ENCODE results near the gene PSMA6. TPM values are rescaled to one million over a fixed set of nuclear protein-coding genes. Genes with fewer than 3 reads are reported as not detected.
"Not testable (repeated sequence)": the region's sequence is repeated elsewhere in the genome, so short reads cannot be mapped to it uniquely, and the experiment has no call there.

PSMA6 gene
- total RNA-seq, 3 donors from 2014 or later, result 562 to 636 (median 595) TPM

- no peaks in the 10 kb centered on the region for H3K36me3 Mint-ChIP-seq (ENCODE audit: insufficient read depth)
- no peak for DNase-seq
- H3K9me3 Mint-ChIP-seq, result no peaks in the 10 kb centered on the region
- H3K4me3 Mint-ChIP-seq, result no peak overlapping the region
- no peak for ATAC-seq
- no peaks in the 10 kb centered on the region for H3K27me3 Mint-ChIP-seq (ENCODE audit: low read depth)
- peaks cover 19% of the 10 kb centered on the region for H3K4me1 Mint-ChIP-seq (ENCODE audit: low read depth)
Observed at GRCh38 chr14:35352274-35353233, 60.4 kb downstream of the PSMA6 start.

GRCh38 chr14:35353409-35354172 is 61.4 kb downstream of the PSMA6 start:
- no peak for DNase-seq
- Mint-ChIP-seq H3K36me3 (ENCODE audit: insufficient read depth) (no peaks in the 10 kb centered on the region), H3K4me1 (ENCODE audit: low read depth) (peaks cover 19% of the 10 kb centered on the region), H3K4me3 (no peak overlapping the region), H3K9me3 (no peaks in the 10 kb centered on the region), H3K27me3 (ENCODE audit: low read depth) (no peaks in the 10 kb centered on the region)
- no peak for ATAC-seq

GRCh38 chr14:35355235-35355634 is 63.1 kb downstream of the PSMA6 start:
- not testable (repeated sequence) for DNase-seq; ATAC-seq; H3K36me3 Mint-ChIP-seq (ENCODE audit: insufficient read depth); H3K4me3 Mint-ChIP-seq; H3K9me3 Mint-ChIP-seq; H3K27me3 Mint-ChIP-seq (ENCODE audit: low read depth)
- H3K4me1 Mint-ChIP-seq (ENCODE audit: low read depth), result peaks cover 19% of the 10 kb centered on the region

GRCh38 chr14:35355981-35356841 is 64.0 kb downstream of the PSMA6 start:
- no peaks in the 10 kb centered on the region for H3K36me3 Mint-ChIP-seq (ENCODE audit: insufficient read depth)
- H3K9me3 Mint-ChIP-seq, result no peaks in the 10 kb centered on the region
- DNase-seq, result no peak
- H3K27me3 Mint-ChIP-seq (ENCODE audit: low read depth), result no peaks in the 10 kb centered on the region
- no peak overlapping the region for H3K4me3 Mint-ChIP-seq
- peak; percentile 85 to 89 for ATAC-seq
- peaks cover 23% of the 10 kb centered on the region for H3K4me1 Mint-ChIP-seq (ENCODE audit: low read depth)

- H3K4me3 Mint-ChIP-seq; DNase-seq; ATAC-seq; H3K9me3 Mint-ChIP-seq; H3K36me3 Mint-ChIP-seq (ENCODE audit: insufficient read depth); H3K27me3 Mint-ChIP-seq (ENCODE audit: low read depth): not testable (repeated sequence)
- peaks cover 18% of the 10 kb centered on the region for H3K4me1 Mint-ChIP-seq (ENCODE audit: low read depth)
Observed at GRCh38 chr14:35359655-35360054, 67.5 kb downstream of the PSMA6 start.

- ATAC-seq (no peak), DNase-seq (no peak)
- Mint-ChIP-seq H3K36me3 (ENCODE audit: insufficient read depth) (no peaks in the 10 kb centered on the region), H3K4me3 (no peak overlapping the region), H3K9me3 (no peaks in the 10 kb centered on the region), H3K27me3 (ENCODE audit: low read depth) (no peaks in the 10 kb centered on the region), H3K4me1 (ENCODE audit: low read depth) (peaks cover 24% of the 10 kb centered on the region)
Observed at GRCh38 chr14:35361141-35361480, 68.9 kb downstream of the PSMA6 start.

GRCh38 chr14:35362450-35362849 is 70.3 kb downstream of the PSMA6 start:
- Mint-ChIP-seq H3K4me3 (no peak overlapping the region), H3K4me1 (ENCODE audit: low read depth) (peaks cover 26% of the 10 kb centered on the region), H3K36me3 (ENCODE audit: insufficient read depth) (no peaks in the 10 kb centered on the region), H3K27me3 (ENCODE audit: low read depth) (no peaks in the 10 kb centered on the region), H3K9me3 (no peaks in the 10 kb centered on the region)
- ATAC-seq (no peak), DNase-seq (no peak)

GRCh38 chr14:35362911-35363374 is 70.8 kb downstream of the PSMA6 start:
- Mint-ChIP-seq H3K4me3 (no peak overlapping the region), H3K36me3 (ENCODE audit: insufficient read depth) (no peaks in the 10 kb centered on the region), H3K4me1 (ENCODE audit: low read depth) (peaks cover 30% of the 10 kb centered on the region), H3K27me3 (ENCODE audit: low read depth) (no peaks in the 10 kb centered on the region), H3K9me3 (no peaks in the 10 kb centered on the region)
- no peak for DNase-seq
- no peak for ATAC-seq

- Mint-ChIP-seq H3K4me1 (ENCODE audit: low read depth) (peaks cover 38% of the 10 kb centered on the region), H3K27me3 (ENCODE audit: low read depth) (no peaks in the 10 kb centered on the region), H3K4me3 (peak overlapping the region; percentile 16), H3K36me3 (ENCODE audit: insufficient read depth) (no peaks in the 10 kb centered on the region), H3K9me3 (no peaks in the 10 kb centered on the region)
- ATAC-seq (peak; percentile 97 to 98), DNase-seq (peak; percentile 62)
Observed at GRCh38 chr14:35365130-35366055, 73.2 kb downstream of the PSMA6 start.

- H3K9me3 Mint-ChIP-seq, result peaks cover 1% of the 10 kb centered on the region
- H3K4me3 Mint-ChIP-seq, result no peak overlapping the region
- H3K27me3 Mint-ChIP-seq (ENCODE audit: low read depth), result no peaks in the 10 kb centered on the region
- no peak for DNase-seq
- no peaks in the 10 kb centered on the region for H3K36me3 Mint-ChIP-seq (ENCODE audit: insufficient read depth)
- peak; percentile 9 to 26 for ATAC-seq
- peaks cover 34% of the 10 kb centered on the region for H3K4me1 Mint-ChIP-seq (ENCODE audit: low read depth)
Observed at GRCh38 chr14:35366056-35366451, 73.9 kb downstream of the PSMA6 start.

GRCh38 chr14:35366521-35366976 is 74.4 kb downstream of the PSMA6 start:
- Mint-ChIP-seq H3K4me1 (ENCODE audit: low read depth) (peaks cover 34% of the 10 kb centered on the region), H3K4me3 (no peak overlapping the region), H3K36me3 (ENCODE audit: insufficient read depth) (no peaks in the 10 kb centered on the region), H3K9me3 (peaks cover 5% of the 10 kb centered on the region), H3K27me3 (ENCODE audit: low read depth) (no peaks in the 10 kb centered on the region)
- DNase-seq (no peak), ATAC-seq (no peak)

GRCh38 chr14:35367056-35367372 is 74.8 kb downstream of the PSMA6 start:
- DNase-seq (no peak), ATAC-seq (no peak)
- Mint-ChIP-seq H3K27me3 (ENCODE audit: low read depth) (no peaks in the 10 kb centered on the region), H3K9me3 (peaks cover 5% of the 10 kb centered on the region), H3K36me3 (ENCODE audit: insufficient read depth) (peaks cover 1% of the 10 kb centered on the region), H3K4me3 (no peak overlapping the region), H3K4me1 (ENCODE audit: low read depth) (peaks cover 34% of the 10 kb centered on the region)

Data from activated T-cell treated with anti-CD3 and anti-CD28 coated beads, Interleukin-2, amount 50 U/mL, for 4 hours (primary cell).